IPS DF 4.7 (cell line): ENCODE data around the gene PRSS27.

ENCODE experiments used
- DNase-seq: peaks from one replicate; pipeline ENCODE4 v3.0.0-alpha.2; 2013; ENCODE audit warnings: low spot score; ENCODE audit errors: extremely low read depth

The PRSS27 gene

DNA sequence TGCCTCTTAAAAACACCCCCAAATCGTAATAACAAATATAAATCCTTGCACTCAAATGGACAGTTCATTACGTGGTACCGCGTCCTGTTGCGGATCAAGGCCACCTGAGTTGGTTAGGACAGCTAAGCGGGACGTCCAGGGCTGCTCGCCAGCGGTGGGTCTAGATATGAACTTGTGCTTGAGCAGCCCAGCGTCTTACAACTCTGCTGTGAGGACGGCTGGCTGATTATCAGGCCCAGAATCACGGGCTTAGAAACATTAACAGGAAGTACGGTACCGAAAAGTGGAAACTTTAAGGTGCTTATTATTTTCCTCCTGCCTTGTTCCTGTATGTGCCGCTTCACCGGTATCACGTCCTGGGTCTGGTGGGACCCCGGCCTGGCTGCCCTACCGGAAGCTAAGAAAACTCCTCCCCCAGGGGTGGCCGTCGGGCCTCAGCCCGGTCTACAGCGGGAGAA lies 31.6 kb upstream of the PRSS27 start:
- DNase-seq = no peak

DNA sequence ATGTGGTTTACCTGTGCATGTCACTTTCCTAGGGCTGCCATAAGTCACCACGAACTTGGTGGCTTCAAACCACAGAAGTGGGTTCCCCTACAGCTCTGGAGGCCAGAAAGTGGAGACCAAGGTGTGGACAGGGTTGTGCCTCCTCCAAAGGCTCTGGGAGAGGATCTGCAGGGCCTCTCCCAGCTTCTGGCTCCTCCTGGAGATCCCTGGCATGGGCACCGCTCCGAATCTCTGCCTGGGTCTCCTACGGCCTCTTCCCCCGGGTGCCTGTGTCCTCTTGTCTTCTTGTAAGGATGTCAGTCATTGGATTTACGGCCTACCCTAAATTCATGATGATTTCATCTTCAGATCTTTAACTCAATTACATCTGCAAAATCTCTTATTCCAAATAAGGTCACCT lies 29.9 kb upstream of the PRSS27 start:
- no peak for DNase-seq

DNA sequence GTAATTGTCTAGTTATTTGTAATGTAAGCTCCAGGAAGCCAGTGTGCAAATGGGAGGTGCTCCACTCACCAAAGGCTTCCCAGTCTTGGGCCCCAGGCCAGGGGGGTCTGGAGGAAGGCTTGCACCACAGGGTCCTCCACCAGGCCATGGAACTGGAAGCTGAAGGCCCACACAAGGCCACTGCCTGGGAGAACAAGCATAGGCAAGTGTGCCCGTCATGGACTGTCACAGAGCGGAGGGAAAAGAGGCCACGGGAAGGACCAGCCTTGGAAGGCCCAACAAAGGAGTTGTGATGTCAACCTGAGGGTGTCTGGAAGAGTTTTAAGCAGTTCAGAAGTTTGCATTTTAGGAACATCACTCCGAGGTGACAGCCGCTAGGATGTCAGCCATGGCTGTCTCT lies 29.5 kb upstream of the PRSS27 start:
- DNase-seq = no peak

DNA sequence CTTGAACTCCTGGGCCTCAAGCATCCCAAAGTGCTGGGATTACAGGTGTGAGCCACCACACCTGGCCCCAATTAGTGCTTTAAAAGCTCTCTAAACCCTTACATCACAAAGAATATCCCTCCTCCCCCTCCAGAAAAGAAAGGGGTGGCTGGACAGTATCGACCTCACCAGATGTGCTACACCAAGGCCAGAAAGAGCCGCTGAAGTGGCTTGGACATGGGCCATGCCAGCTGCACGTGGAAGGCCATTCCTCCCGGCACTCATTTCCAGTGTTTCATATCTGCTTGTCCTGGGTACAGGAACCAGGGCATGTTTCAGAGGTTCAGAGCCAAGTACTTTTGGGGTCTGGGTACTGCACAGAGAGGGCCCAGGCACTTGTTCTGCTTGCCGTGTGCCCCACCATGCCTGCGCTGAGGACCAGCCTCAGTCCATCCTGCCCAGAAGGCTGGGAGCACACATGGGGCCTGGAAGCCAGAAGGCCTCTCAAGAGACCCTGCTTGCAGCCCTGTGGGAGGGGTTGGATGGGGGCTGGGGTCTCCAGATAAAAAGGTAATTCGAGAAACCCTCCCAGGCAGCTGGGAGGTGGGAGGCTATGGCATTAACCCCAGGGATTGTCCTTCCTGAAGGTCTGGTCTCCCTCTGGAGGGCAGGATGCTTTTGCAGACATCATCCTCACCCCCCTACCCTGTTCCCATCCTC lies 28.9 kb upstream of the PRSS27 start:
- DNase-seq = no peak

DNA sequence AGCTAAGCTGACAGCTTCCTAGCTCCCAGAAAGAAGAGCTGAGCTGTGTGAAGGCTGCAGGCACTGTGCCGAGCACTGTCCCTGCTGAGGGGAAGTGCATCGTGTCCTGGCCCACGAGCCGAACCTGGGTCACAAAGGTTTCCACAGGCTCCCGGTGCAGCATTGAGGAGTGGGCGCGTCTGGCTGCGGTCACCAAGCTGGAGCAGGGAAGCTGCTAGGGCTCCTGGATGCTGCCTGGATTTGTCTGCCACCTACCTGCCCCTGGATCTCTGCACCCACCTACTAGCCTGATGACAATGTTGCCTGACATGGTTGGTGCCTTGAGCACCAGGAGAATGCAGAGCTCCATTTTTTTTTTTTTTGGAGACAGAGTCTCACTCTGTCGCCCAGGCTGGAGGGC lies 25.9 kb upstream of the PRSS27 start:
- DNase-seq = no peak

DNA sequence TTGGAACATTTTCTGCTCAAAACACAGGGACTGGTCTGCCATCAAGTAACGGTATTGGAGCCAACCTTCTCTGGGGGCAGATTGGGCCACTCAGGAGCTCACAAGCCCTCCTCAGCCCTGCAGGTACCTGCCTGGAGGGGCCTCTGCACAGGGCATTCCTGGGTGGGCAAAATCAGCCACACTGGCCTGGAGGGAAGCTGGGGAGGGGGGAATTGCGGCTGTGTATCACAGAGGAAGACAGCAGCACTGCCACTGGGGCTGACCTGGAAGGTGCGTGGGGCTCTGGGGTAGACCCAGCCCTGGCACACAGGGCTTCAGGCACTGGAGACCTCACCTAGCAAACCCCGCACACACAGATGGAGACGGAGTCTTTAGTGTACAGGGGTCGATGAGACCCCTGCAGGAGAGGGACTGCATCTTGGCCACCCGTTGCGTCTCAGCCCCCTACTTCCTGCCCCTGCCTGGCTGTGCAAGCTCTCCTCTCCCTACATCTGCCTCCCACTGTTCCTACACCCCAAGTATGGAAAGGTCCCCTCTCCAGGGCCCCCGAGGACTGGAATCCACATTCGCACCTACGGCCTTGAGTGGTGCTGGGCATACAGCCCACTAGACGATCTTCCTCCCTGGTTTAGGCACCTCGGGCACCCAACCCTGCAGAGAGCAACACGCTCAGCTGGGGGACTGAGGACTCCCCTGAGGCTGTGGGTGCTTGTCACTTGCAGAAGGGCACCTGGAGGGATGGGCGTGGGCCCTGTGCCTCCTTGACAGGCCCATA lies 25.3 kb upstream of the PRSS27 start:
- no peak for DNase-seq

DNA sequence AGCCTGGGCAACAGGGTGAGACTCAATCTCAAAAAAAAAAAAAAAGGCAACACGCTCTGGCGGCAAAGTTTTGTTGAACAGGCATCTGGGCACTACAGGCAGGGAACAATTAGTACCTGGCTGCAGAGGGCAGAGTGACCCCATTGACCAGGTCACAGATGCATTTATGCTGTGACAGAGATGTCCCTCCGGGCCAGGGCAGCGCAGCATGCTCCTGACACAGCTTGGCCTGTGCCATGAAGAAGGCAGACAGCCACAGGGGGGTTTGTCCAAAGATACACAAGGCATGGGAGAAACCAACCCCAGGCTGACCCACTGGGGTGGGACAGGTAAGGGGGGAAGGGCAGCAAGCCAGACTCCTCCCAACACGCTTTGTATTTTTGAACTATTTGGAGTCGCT lies 24.7 kb upstream of the PRSS27 start:
- DNase-seq = no peak

DNA sequence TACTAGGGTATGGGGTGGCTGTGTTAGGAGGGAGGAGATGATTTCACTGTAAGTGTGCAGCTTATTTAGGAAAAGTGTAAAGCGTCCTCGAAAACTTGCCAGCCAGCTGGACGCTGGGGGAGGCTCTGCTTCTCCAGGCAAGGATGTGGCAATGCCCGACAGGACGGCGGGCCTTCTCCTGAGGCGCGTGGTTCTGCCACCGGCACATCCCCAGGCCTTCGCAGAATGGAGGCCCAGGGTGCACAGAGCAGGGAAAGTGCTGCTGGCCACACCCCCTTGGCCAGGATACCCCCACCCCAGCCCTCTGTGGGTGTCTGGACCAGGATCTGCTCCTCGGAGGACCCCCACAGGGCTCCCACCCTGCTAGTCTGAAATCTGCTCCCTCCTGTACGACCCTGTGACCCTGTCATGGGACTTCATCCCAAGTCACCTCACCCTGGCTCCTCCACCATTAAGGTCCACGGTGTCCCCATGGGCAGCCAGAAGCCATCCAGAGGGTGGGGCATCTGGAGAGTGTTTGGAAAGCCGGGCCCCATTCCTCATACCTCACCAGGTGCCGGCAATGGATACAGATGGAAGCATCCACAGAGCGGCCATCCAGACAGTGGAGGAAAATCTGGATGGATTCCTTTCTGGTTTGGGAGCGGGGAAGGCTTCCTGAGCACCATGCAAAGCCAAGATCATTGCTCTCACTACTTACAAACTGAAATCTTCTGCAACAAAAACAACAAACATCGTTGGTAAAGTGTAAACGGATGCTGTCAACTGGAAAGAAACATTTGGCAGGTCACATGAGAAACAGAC lies 23.2 kb upstream of the PRSS27 start:
- no peak for DNase-seq

DNA sequence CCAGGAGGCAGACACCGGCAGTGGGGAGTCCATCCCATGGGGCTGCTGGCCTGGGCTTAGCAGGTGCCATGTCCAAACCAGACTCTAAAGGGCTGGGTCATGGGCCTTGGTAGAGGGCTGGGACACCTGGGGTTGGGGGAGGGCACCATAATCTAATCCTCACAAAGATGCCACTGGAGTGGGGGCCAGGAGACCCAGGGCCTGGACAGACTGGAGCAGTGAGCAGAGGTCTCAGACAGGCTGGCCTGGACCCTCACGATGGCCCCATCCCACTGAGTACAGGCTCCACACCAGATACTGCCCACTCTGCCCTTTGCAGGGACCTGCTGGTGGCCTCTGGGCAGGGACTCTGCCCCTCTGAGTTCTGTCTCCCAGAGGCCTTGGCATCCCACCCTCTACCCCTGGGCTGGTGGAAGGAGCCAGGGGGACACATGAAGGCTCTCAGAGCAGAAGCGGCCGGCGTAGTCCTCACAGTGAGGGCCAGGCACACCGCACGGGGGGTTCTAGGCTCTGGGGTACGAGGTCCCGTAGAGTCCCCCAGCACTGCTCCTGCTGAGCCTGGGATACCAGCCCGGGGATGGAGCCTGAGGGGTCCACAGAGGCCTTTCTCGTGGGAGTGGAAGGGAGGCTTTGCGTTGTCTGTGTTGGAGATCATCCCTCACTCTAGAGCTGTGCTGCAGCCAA lies 22.4 kb upstream of the PRSS27 start:
- no peak for DNase-seq

DNA sequence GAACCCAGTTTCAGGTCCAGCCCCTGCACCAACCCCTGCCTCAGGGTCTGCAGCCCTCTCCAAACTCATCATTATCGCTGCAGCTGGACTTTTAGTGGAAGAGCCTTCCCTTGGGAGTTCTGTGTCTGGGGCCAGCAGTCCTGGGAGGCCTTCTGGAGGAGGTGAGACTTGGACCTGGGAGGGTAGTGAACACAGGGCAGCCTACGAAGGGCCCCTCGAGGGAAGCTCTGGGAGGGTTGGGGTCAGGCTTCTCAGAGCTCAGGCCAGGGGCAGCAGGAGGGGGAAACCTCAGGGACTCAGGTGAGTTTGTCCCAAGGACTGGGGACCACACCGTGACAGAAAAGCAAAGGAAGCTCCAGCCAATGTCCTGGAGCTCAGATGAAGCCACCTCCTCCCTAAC lies 21.1 kb upstream of the PRSS27 start:
- DNase-seq = no peak

DNA sequence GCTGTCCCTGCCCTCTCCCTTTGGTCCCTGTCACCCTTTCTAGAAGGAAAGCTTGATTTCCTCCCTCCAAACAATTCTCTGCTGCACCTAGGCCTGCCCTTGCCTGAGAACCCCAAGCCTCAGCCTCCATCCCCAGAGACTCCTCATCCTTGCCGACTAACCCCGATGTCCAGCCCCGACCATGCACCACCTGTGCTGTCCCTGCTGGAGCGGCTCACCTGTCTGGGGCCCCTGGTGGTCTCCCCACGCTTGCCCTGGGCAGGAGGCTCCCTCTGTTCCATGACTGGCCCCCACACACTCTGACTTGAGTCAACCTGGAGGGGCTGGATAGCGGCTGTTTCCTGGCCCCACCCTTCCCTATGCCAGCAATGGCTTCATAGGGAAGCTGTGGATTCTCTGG lies 20.5 kb upstream of the PRSS27 start:
- no peak for DNase-seq

DNA sequence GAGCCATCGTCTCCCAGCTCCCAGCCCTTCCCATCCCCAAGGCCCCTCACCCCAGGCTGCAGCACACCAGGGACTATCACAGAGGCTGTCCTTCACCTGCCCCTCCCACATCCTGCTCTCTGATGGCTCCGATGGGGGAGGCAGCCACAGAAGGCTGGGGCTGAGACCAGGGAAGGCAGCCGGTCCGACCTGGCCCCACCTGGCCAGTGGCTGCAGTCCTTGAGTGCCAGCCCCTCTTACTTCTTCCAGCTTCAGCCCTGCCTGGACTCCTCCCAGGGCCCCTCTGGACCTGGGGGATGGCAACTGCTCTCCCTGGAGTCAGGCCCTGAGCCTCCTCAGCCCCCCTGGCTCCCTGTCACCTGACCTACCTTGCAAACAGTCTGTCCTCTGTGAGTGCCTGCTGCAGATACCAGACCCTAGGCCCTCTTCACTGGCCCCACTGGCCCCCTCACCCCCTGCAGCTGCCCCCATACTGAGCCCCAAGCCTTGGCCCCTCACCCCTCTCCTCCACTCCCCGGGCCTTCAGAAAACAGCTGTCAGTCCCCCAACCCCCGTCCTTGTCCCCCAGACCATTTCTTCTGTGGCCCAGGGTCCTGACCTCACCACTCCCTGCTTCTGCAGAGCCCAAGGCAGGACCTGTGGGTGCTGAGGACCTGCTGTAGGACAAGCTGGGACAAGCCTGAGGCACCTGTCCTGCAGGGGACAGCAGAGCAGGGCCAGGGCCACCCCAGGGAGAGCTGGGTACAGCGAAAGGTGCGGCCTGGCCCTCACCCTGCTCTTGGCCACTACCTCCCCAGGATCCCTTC lies 19.8 kb upstream of the PRSS27 start:
- no peak for DNase-seq

DNA sequence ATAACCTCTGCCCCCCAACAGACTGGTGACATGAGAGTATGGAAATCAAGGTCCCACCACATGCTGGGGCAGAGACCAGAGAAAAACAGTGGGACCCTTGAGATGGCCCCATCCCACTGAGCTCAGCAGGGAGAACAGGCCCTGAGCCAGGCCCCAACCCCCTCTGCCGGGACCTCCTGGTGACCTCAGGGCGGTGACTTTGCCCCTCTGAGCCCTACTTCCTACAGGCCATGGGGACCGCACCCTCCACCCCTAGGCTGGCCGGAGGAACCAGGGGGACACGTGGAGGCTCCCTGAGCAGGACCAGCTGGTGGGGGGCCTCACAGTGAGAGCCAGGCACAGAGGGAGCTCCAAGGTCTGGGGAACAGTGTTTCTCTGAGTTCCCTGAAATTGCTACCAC lies 18.6 kb upstream of the PRSS27 start:
- DNase-seq = no peak

DNA sequence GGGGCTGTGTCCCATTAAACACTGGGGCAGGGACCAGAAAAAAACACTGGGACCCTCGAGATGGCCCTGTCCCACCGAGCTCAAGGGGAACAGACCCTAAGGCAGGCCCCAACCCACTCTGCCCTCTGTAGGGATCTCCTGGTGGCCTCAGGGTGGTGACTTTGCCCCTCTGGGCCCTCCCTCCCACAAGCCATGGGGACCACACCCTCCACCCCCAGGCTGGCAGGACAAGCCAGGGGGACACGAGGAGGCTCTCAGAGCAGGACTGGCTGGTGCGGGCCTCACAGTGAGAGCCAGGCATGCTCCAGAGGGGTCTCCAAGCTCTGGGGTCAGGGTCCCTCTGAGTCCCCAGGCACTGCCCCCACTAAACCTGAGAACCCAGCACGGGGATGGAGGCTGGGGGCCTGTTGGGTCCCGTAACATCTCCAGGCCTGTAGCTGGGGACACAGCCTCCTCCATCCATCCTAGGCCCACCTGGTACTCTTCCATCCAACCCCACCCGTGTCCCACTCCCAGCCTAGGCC lies 17.9 kb upstream of the PRSS27 start:
- no peak for DNase-seq

DNA sequence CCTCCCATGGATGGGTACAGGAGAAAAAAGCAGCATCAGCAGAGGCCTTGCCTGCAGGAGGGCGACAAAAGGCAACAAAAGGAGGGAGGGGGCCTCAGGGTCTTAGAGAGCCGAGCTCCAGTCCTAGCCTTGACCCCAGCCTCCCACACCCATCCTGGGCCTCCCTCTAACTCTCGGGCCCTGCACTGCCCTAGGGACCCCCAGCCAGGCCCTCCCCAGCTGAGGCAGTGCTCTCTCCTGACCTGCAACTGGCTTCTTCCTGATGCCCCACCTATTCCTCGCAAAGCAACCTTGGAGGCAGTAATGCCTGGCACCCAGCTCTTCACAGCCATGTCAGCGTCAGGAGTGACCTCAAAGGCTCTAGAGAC lies 17.2 kb upstream of the PRSS27 start:
- DNase-seq = no peak

DNA sequence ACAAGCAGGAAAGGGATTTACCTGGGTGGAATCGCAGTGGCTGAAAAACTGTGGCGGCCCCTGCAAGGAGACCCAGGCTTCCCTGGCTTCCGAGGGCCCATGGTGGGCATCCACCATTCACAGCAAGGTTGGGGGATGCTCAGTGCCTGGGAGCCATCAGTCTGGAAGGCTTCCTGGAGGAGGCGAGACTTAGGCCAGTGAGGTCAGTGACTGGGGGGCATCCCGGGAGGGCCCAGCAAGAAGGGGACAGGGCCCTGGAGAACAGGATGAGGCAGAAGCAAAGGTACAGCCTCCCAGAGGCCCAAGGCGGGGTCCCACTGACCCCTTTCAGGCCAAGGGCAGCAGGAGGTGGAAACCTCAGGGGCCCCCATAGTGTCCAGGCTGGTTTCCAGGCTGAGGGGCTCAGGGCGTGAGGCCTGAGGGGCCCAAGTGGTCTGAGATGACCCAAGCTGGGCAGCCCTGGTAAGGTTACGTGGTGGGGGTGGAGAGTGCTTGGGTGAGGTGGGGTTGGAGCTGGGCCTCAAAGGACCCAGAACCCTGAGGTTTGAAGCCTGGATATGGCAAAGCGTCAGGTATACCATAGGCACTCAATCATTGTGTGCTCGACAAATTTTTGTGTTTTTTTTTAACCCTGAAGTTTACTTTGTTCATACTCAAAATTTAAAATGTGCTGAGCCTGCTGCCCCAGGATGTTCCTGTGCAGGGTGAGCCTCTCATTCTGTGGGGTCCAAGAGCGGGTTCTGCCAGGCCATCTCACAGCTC lies 16.6 kb upstream of the PRSS27 start:
- no peak for DNase-seq

DNA sequence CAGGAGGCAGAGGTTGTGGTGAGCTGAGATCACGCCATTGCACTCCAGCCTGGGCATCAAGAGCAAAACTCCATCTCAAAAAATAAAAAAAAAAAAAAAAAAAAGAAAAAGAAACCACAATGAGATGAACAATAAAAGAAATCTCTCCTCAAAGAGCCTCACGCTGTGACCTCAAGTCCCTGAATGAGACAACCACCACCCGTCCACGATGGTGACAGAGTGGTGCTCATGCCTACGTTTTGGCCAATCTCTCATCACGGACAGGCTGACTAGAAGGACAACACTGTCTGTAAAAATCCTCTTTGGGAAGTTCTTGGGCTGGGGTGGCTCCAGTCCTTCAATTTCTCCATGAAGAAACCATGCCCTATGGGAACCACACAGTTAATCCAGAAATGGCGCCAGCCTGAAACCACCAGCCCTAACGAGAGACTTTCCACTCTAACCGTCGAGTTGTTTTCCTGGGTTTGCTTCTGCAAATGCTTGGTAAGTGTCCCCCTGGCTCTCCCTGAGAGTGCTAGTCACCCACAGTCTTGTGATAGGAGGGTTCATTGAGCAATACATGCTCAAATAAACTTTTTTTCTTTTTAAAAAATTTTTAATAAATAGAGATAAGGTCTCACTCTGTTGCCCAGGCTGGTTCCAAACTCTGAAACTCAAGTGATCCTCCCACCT lies 15.0 kb upstream of the PRSS27 start:
- DNase-seq = no peak

DNA sequence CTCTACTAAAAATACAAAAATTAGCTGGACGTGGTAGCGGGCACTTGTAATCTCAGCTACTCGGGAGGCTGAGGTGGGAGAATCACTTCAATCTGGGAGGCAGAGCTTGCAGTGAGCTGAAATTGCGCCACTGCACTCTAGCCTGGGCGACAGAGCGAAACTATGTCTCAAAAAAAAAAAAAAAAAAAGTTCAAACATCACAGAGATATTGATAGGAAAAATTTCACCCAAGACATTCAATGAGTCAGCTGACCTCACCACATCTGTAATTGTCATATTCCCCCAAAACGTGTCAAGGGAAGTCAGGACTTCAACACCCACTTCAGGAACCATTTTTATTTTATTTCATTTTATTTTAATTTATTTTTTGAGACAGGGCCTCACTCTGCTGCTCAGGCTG lies 8.0 kb upstream of the PRSS27 start:
- no peak for DNase-seq

DNA sequence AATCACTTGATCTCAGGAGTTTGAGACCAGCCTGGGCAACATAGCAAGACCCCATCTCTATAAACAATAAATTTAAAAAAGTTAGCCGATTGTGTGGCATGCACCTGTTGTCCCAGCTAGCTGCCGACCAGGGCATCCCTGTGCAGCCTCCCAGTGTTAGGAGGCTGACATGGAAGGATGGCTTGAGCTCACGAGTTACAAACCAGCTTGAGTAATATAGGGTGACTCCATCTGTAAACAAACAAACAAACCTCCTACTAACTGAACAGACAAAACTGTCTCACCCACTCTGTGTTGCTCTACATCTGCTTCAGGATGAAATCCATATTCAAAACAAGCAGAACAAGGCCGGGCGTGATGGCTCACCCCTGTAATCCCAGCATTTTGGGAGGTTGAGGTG lies 6.9 kb upstream of the PRSS27 start:
- DNase-seq = no peak
